Measurements from ENCODE around the gene SLC22A16.

Gene SLC22A16

DNA sequence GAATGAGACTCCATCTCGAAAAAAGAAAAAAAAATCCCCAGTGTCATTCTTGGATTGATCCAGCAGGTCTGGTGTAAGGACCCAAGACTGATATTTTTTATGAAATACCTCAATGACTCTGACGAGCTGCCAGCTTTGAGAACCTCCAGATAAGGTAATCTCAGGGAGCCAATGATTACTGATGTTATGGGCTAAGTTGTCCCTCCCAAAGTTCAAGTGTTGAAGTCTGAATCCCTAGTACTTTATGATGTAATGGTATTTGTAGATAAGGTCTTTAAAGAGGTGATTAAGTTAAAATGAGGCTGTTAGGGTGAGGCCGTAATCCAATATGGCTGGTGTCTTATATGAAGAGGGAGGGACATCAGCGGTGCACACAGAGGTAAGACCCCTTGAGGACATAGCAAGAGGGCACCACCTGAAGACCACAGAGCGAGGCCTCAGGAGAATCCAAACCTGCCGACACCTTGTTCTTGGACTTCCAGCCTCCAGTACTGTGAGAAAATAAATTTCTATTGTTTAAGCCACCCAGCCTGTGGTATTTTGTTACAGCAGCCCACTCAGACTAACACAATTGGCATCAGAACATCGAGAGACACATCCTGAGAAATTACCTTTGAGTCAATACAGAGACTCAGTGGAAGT, 41.3 kb downstream of the SLC22A16 start:
- POLR2A ChIA-PET, result no interaction called here

DNA sequence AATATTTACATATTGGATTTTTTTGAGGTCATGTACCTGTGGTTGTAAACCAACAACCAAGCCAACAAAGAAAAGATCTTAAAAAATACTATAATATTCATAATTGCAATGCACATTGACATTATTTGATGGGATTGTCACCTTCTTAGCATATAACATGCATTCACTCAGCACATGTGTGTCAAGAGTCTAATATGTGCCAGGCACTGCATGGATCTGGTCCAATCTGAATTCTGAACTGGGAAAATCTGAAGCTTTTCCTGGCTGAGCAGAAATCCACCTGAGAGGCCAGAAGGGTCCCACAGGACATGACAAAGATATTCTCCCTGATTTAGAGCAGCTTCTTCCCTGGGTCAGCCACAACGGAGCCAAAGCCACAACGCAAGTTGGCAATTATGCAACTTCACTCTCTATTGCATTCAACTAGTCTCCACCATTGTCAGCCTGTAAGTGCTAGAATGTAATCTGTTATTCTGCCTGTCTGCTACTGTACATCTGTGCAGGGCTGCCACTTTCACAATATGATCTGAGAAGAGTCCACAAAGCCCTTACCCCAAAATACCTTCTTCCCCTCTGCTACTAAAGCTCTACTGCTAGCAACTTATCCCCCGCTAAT, 44.0 kb downstream of the SLC22A16 start:
- ChIA-PET POLR2A (no interaction called here), CTCF (no interaction called here)
- H3K27ac ChIP-seq (ENCODE audit: insufficient read depth in 1 of 2, low read depth in 1 of 2, low read length in 2 of 2, poor library complexity in 1 of 2, severe bottlenecking in 2 of 2), result no peak overlapping the region
- no peak for DNase-seq
- H3K4me1 ChIP-seq (ENCODE audit: control extremely low read depth in 1 of 4, control insufficient read depth in 4 of 4, insufficient read depth in 4 of 4, low read length in 3 of 4), result peaks cover 0 to 15% (median 0%) of the 10 kb centered on the region in 4 experiments
- H3K9me3 ChIP-seq (ENCODE audit: control extremely low read depth in 1 of 5, control insufficient read depth in 4 of 5, insufficient read depth in 2 of 5, low read depth in 1 of 5, low read length in 4 of 5), result peaks cover 0 to 4% (median 0%) of the 10 kb centered on the region in 5 experiments
- H3K36me3 ChIP-seq (ENCODE audit: control insufficient read depth in 4 of 4, insufficient read depth in 4 of 4, low read length in 3 of 4), result peaks cover 7 to 37% (median 15%) of the 10 kb centered on the region in 4 experiments
- H3K27me3 ChIP-seq (replicated peaks in 2 of 5; ENCODE audit: control insufficient read depth in 4 of 5, insufficient read depth in 5 of 5, low read length in 4 of 5), result no peaks in the 10 kb centered on the region
- H3K4me3 ChIP-seq (ENCODE audit: control insufficient read depth in 1 of 7, extremely low read depth in 1 of 7, insufficient read depth in 4 of 7, low read depth in 2 of 7, low read length in 6 of 7), result no peak overlapping the region
- 100% methylated on average over 3 of the region's 3 CpGs for WGBS (ENCODE audit: insufficient coverage)

More for the DNA sequence above, 41.3 kb downstream of the SLC22A16 start:
- H3K27ac ChIP-seq (ENCODE audit: insufficient read depth in 1 of 2, low read depth in 1 of 2, low read length in 2 of 2, poor library complexity in 1 of 2, severe bottlenecking in 2 of 2), result no peak overlapping the region
- 97% methylated on average over 6 of the region's 7 CpGs for WGBS (ENCODE audit: insufficient coverage)
- no peaks in the 10 kb centered on the region for H3K27me3 ChIP-seq (replicated peaks in 2 of 5; ENCODE audit: control insufficient read depth in 4 of 5, insufficient read depth in 5 of 5, low read length in 4 of 5)
- H3K4me1 ChIP-seq (ENCODE audit: control extremely low read depth in 1 of 4, control insufficient read depth in 4 of 4, insufficient read depth in 4 of 4, low read length in 3 of 4), result peaks cover 0 to 15% (median 0%) of the 10 kb centered on the region in 4 experiments
- DNase-seq, result no peak
- H3K4me3 ChIP-seq (ENCODE audit: control insufficient read depth in 1 of 7, extremely low read depth in 1 of 7, insufficient read depth in 4 of 7, low read depth in 2 of 7, low read length in 6 of 7), result no peak overlapping the region
- CTCF ChIA-PET, result interaction anchor here (1.1 to 1.2 kb wide), 2 partner anchors 23 to 65 kb away, joined by 3 to 5 read pairs; no protein-coding TSS in a partner anchor
- peaks cover 0 to 4% (median 0%) of the 10 kb centered on the region in 5 experiments for H3K9me3 ChIP-seq (ENCODE audit: control extremely low read depth in 1 of 5, control insufficient read depth in 4 of 5, insufficient read depth in 2 of 5, low read depth in 1 of 5, low read length in 4 of 5)
- peaks cover 4 to 34% (median 10%) of the 10 kb centered on the region in 4 experiments for H3K36me3 ChIP-seq (ENCODE audit: control insufficient read depth in 4 of 4, insufficient read depth in 4 of 4, low read length in 3 of 4)

DNA sequence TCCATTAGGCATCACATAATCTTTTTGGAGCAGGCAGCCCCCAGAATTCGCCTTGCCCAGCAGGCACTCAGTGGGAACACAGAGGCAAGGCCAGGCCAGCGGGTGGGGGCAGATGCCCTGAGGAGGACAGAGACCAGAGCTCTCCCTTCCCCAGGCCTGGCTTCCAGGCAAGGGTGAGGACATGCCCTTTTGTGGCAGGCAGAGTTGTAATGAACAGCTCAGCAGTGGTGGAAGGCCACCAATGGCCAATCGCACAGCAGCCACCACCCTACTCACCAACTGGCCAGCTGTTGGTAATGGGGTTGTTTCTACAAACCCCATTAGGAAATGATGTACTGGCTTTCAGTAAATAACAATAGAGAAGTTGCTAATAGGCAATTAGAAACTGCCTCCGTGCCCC, 45.7 kb downstream of the SLC22A16 start:
- WGBS (ENCODE audit: insufficient coverage), result 100% methylated on average over 2 of the region's 4 CpGs
- CTCF ChIA-PET, result no interaction called here

DNA sequence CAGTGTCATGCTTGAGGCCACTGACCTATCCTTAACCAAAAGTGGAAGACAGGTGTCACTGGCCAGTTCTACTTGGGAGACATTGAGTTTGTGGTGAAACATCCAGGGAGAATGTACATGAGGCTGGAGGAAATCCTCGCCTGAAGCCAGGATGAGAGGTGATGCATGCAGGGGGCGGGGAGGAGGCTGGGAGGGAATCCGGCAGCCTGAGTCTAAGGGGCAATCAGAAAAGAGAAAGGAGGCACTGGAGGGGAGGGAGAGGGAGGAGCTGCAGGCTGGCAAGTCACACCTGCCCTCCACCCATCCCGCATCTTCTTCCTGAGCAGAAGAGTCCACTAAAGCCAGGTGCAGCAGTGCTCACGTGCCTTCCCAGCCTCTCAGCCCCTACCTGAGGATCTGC, 46.2 kb downstream of the SLC22A16 start:
- H3K4me3 ChIP-seq (ENCODE audit: control insufficient read depth in 1 of 7, extremely low read depth in 1 of 7, insufficient read depth in 4 of 7, low read depth in 2 of 7, low read length in 6 of 7), result no peak overlapping the region
- WGBS (ENCODE audit: insufficient coverage), result 100% methylated on average over 2 of the region's 5 CpGs
- H3K9me3 ChIP-seq (ENCODE audit: control extremely low read depth in 1 of 5, control insufficient read depth in 4 of 5, insufficient read depth in 2 of 5, low read depth in 1 of 5, low read length in 4 of 5), result peaks cover 0 to 3% (median 0%) of the 10 kb centered on the region in 5 experiments
- H3K27ac ChIP-seq (ENCODE audit: insufficient read depth in 1 of 2, low read depth in 1 of 2, low read length in 2 of 2, poor library complexity in 1 of 2, severe bottlenecking in 2 of 2), result no peak overlapping the region
- no peak for DNase-seq
- ChIA-PET CTCF (no interaction called here), POLR2A (no interaction called here)
- H3K36me3 ChIP-seq (ENCODE audit: control insufficient read depth in 4 of 4, insufficient read depth in 4 of 4, low read length in 3 of 4), result peaks cover 5 to 26% (median 7%) of the 10 kb centered on the region in 4 experiments
- H3K4me1 ChIP-seq (ENCODE audit: control extremely low read depth in 1 of 4, control insufficient read depth in 4 of 4, insufficient read depth in 4 of 4, low read length in 3 of 4), result peaks cover 0 to 15% (median 0%) of the 10 kb centered on the region in 4 experiments
- no peaks in the 10 kb centered on the region for H3K27me3 ChIP-seq (replicated peaks in 2 of 5; ENCODE audit: control insufficient read depth in 4 of 5, insufficient read depth in 5 of 5, low read length in 4 of 5)

More for the DNA sequence above, 45.7 kb downstream of the SLC22A16 start:
- no peak for DNase-seq
- no peak overlapping the region for H3K4me3 ChIP-seq (ENCODE audit: control insufficient read depth in 1 of 7, extremely low read depth in 1 of 7, insufficient read depth in 4 of 7, low read depth in 2 of 7, low read length in 6 of 7)
- peaks cover 0 to 4% (median 0%) of the 10 kb centered on the region in 5 experiments for H3K9me3 ChIP-seq (ENCODE audit: control extremely low read depth in 1 of 5, control insufficient read depth in 4 of 5, insufficient read depth in 2 of 5, low read depth in 1 of 5, low read length in 4 of 5)
- peaks cover 0 to 15% (median 0%) of the 10 kb centered on the region in 4 experiments for H3K4me1 ChIP-seq (ENCODE audit: control extremely low read depth in 1 of 4, control insufficient read depth in 4 of 4, insufficient read depth in 4 of 4, low read length in 3 of 4)
- POLR2A ChIA-PET, result no interaction called here
- H3K27ac ChIP-seq (ENCODE audit: insufficient read depth in 1 of 2, low read depth in 1 of 2, low read length in 2 of 2, poor library complexity in 1 of 2, severe bottlenecking in 2 of 2), result no peak overlapping the region
- H3K27me3 ChIP-seq (replicated peaks in 2 of 5; ENCODE audit: control insufficient read depth in 4 of 5, insufficient read depth in 5 of 5, low read length in 4 of 5), result no peaks in the 10 kb centered on the region
- peaks cover 4 to 31% (median 7%) of the 10 kb centered on the region in 4 experiments for H3K36me3 ChIP-seq (ENCODE audit: control insufficient read depth in 4 of 4, insufficient read depth in 4 of 4, low read length in 3 of 4)

DNA sequence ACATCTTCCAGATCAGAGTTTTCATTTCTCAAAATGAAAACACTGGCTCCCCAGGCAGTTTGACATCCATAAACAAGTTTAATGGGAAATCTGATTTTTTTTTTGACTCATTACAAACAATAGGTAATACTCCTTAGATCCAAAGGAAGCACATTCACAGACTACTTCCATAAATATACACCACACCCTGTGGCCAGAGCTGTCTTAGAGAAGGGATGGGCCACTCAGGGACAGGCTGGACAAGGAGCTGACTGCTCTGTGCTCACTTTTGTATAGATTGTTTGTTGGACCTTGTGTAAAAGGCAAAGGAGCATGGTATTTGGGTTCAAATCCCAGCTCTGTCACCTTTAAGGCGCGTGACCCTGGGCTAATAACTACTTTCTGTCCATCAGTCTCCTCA, 48.3 kb downstream of the SLC22A16 start:
- no peak for DNase-seq
- WGBS (ENCODE audit: insufficient coverage), result no CpG with 5 or more reads among the region's 2 CpGs
- no peak overlapping the region for H3K4me3 ChIP-seq (ENCODE audit: control insufficient read depth in 1 of 7, extremely low read depth in 1 of 7, insufficient read depth in 4 of 7, low read depth in 2 of 7, low read length in 6 of 7)
- no peaks in the 10 kb centered on the region for H3K9me3 ChIP-seq (ENCODE audit: control extremely low read depth in 1 of 5, control insufficient read depth in 4 of 5, insufficient read depth in 2 of 5, low read depth in 1 of 5, low read length in 4 of 5)
- peaks cover 2 to 13% (median 10%) of the 10 kb centered on the region in 4 experiments for H3K4me1 ChIP-seq (ENCODE audit: control extremely low read depth in 1 of 4, control insufficient read depth in 4 of 4, insufficient read depth in 4 of 4, low read length in 3 of 4)
- H3K27me3 ChIP-seq (replicated peaks in 2 of 5; ENCODE audit: control insufficient read depth in 4 of 5, insufficient read depth in 5 of 5, low read length in 4 of 5), result no peaks in the 10 kb centered on the region
- POLR2A ChIA-PET, result no interaction called here
- CTCF ChIA-PET, result no interaction called here
- H3K27ac ChIP-seq (ENCODE audit: insufficient read depth in 1 of 2, low read depth in 1 of 2, low read length in 2 of 2, poor library complexity in 1 of 2, severe bottlenecking in 2 of 2), result no peak overlapping the region
- peaks cover 6 to 26% (median 7%) of the 10 kb centered on the region in 4 experiments for H3K36me3 ChIP-seq (ENCODE audit: control insufficient read depth in 4 of 4, insufficient read depth in 4 of 4, low read length in 3 of 4)

DNA sequence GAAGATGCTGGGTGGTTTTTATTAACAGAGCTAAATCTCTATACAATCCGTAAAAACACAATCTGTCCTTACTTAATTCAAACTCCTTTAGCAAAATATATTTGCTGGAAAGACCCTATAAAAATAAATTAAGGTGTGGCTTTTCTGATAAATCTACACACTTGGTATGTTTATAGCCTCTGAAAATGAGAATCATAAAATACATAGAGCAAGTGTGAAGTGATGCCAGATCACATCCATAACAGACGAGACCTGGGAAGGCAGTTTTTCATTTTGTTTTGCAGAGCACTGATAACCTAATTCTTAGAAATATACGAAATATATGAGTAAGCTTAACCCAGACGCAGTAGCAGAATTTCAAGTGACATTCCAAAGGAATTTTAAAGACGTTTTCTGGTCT, 50.6 kb downstream of the SLC22A16 start:
- CTCF ChIA-PET, result interaction anchor here (0.8 to 1.4 kb wide), 3 partner anchors 9 to 247 kb away, joined by 3 read pairs; no protein-coding TSS in a partner anchor
- Histone ChIP-seq H3K4me3 (ENCODE audit: control insufficient read depth in 1 of 7, extremely low read depth in 1 of 7, insufficient read depth in 4 of 7, low read depth in 2 of 7, low read length in 6 of 7) (no peak overlapping the region), H3K9me3 (ENCODE audit: control extremely low read depth in 1 of 5, control insufficient read depth in 4 of 5, insufficient read depth in 2 of 5, low read depth in 1 of 5, low read length in 4 of 5) (peaks cover 0 to 10% (median 0%) of the 10 kb centered on the region in 5 experiments), H3K4me1 (ENCODE audit: control extremely low read depth in 1 of 4, control insufficient read depth in 4 of 4, insufficient read depth in 4 of 4, low read length in 3 of 4) (peaks cover 4 to 29% (median 13%) of the 10 kb centered on the region in 4 experiments), H3K27me3 (replicated peaks in 2 of 5; ENCODE audit: control insufficient read depth in 4 of 5, insufficient read depth in 5 of 5, low read length in 4 of 5) (no peaks in the 10 kb centered on the region), H3K36me3 (ENCODE audit: control insufficient read depth in 4 of 4, insufficient read depth in 4 of 4, low read length in 3 of 4) (peaks cover 2 to 23% (median 7%) of the 10 kb centered on the region in 4 experiments), H3K27ac (ENCODE audit: insufficient read depth in 1 of 2, low read depth in 1 of 2, low read length in 2 of 2, poor library complexity in 1 of 2, severe bottlenecking in 2 of 2) (no peak overlapping the region)
- WGBS (ENCODE audit: insufficient coverage), result 100% methylated on average over 4 of the region's 5 CpGs
- POLR2A ChIA-PET, result no interaction called here
- no peak for DNase-seq

DNA sequence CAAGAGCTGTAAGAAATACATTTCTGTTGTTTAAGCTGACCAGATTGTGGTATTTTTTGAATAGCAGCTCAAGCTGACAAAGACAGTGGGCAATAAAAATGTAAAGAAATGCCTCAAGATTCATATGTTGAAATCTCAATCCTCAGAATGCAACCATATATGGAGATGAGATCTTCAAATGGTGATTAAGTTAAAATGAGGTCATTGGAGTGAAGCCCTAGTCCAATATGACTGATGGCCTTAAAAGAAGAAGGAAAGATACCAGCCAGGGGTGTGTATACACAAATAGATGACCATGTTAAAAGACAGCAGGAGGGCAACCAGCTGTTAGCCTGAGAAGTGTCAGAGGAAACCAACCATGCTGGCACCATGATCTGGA, 54.0 kb downstream of the SLC22A16 start:
- no peak overlapping the region for H3K4me3 ChIP-seq (ENCODE audit: control insufficient read depth in 1 of 7, extremely low read depth in 1 of 7, insufficient read depth in 4 of 7, low read depth in 2 of 7, low read length in 6 of 7)
- DNase-seq, result peak in 2 of 3 donors; percentile 24 to 44
- H3K4me1 ChIP-seq (ENCODE audit: control extremely low read depth in 1 of 4, control insufficient read depth in 4 of 4, insufficient read depth in 4 of 4, low read length in 3 of 4), result peaks cover 12 to 52% (median 29%) of the 10 kb centered on the region in 4 experiments
- peaks cover 0 to 10% (median 0%) of the 10 kb centered on the region in 5 experiments for H3K9me3 ChIP-seq (ENCODE audit: control extremely low read depth in 1 of 5, control insufficient read depth in 4 of 5, insufficient read depth in 2 of 5, low read depth in 1 of 5, low read length in 4 of 5)
- no peak overlapping the region for H3K27ac ChIP-seq (ENCODE audit: insufficient read depth in 1 of 2, low read depth in 1 of 2, low read length in 2 of 2, poor library complexity in 1 of 2, severe bottlenecking in 2 of 2)
- peaks cover 0 to 5% (median under 1%) of the 10 kb centered on the region in 4 experiments for H3K36me3 ChIP-seq (ENCODE audit: control insufficient read depth in 4 of 4, insufficient read depth in 4 of 4, low read length in 3 of 4)
- POLR2A ChIA-PET, result no interaction called here
- CTCF ChIA-PET, result interaction anchor here (1.4 kb wide), 1 partner anchor 39 kb away, joined by 4 read pairs; no protein-coding TSS in a partner anchor
- no peaks in the 10 kb centered on the region for H3K27me3 ChIP-seq (replicated peaks in 2 of 5; ENCODE audit: control insufficient read depth in 4 of 5, insufficient read depth in 5 of 5, low read length in 4 of 5)

Data from common myeloid progenitor, CD34-positive (primary cell).